GM15510 (cell line): ENCODE measurements around the gene LRRC71.

ENCODE experiments used
- POLR2A ChIP-seq: IDR thresholded peaks from 3 replicates; pipeline ENCODE4 v1.6.1; 2011; ENCODE audit warnings: borderline replicate concordance; ENCODE audit not compliant: insufficient read length; ENCODE audit errors: extremely low read depth

LRRC71 gene

DNA sequence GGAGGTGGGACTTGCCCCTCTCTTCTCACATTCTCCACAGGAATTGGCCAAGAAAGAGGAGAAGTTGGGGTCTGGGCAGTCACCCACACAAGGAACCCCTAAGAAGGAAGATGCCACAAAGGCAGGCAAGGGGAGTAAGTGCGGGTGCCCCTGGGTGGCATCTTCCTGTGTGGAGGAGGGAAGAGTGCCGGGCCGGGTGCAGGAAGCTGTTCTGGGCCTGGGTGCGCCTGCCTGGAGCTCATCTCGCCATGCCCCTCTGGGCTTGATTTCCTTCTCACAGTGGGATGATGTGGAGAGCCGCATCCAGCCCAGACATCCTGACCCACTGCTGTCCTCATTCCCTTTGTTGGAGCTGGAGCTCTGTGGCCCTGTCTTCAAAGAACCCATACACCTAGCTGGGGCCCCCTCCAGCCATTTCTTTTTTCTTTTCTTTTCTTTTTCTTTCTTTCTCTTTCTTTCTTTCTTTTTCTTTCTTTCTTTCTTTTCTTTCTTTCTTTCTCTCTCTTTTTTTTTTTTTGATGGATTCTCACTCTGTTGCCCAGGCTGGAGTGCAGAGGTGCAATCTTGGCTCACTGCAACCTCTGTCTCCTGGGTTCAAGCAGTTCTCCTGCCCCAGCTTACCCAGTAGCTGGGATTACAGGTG is 9.3 kb downstream of the LRRC71 start:
- TF ChIP-seq POLR2A: no peak

DNA sequence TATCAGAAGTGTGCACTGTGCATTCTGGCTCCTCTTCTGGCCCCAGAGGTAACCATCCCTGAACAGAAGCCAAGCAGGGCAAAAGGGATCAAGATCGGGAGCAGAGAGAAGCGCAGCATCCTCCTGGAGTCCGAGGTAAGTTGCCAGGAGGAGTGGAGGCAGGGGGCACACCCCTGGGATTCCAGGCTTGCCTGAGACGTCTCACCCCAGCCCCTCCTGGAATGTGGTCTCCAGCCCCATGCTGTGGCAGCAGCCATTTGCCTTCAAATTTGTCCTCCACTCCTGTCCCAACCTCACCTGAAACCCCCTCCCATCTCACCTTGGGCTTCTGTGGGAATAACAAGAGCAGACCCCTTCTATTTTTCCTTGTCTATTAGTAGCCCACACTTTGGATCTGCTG is 10.1 kb downstream of the LRRC71 start:
- TF ChIP-seq POLR2A: no peak

DNA sequence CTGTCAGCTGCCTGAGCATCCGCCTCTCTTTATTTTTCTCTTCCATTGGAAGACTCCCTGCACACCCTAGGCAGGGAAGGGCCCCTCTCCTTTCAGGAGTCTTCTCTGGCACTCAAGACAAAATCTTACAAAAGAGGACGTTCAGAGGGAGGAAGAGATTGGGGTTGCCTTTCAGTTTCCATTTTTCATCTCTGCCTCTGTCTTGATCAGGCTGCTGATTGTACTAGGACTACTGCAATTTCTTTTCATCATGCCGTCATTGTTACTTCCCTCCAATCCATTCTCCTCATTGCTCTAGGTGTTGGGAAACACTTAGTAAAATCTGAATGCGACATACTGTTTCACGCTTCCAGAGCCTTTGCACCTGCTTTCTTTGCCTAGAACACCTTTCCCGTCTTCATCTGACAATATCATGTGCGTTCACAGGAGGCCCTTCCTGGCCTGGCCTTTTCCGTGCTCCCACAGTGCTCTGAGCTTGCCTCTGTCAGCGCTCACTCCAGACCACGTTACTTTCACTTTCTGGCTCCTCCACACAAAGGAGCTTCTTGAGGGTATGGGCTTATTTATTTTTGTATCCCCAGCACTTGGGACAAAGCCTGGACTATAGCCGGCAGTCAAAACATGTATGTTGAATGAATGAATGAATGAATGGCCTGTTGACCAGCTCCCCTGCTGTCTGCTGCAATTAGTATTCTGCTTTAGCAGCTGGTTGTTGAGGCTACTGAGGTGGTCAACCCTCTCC is 10.9 kb downstream of the LRRC71 start:
- TF ChIP-seq POLR2A: no peak

DNA sequence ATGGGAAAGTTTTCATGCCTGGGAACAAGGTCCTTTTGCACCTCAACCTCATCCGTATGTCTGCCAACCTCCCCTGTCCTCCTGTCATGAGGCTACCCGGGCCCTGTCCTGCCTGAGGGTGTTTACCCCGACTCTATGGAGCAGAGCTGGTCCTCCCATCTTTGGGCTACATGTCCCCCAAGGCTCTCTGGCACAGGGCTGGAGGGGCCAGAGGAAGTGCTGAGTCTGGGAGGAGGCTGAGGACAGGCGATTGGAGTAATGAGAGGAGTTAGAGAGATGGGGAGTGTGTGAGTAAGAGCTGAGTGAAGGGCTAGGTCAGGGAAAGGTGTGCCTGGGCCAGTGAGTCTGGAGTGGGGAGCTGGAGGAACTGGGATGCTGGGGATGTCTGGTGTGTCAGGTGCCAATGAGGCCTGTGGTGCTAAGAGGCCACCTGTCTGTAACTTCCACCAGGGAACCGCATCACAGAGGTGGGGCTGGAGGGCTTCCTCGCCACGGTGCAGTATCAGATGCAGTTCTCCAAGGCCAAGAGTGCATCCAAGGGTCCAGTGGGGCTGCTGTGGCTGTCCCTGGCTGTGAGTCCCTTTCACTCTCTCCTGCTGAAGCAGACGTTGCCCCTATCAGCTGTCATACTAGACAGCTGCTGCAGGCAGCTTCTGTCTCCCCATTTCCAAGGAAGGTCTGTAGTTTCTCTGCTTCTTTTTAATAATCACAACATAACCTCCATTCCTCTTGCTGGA is 11.7 kb downstream of the LRRC71 start:
- TF ChIP-seq POLR2A: no peak

DNA sequence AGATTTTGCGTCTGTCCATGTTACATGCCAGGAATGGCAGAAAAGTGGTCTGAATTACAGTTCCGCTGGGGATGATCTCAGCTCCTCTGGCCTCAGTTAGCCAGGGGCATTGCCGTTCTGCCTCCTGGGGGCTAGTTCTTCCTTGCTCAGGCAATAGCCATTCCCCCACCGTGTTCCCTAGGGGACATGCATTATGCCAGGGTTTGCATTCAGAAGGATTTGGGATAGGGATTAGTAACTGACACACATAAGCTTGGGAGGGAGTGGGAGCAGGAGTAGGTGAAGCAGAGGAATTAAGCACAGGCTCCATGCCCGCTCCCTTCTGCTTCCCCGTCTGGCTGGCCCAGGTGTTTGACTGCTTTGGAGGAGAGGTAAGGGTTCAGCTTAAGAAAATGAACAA is 12.7 kb downstream of the LRRC71 start:
- TF ChIP-seq POLR2A: no peak

DNA sequence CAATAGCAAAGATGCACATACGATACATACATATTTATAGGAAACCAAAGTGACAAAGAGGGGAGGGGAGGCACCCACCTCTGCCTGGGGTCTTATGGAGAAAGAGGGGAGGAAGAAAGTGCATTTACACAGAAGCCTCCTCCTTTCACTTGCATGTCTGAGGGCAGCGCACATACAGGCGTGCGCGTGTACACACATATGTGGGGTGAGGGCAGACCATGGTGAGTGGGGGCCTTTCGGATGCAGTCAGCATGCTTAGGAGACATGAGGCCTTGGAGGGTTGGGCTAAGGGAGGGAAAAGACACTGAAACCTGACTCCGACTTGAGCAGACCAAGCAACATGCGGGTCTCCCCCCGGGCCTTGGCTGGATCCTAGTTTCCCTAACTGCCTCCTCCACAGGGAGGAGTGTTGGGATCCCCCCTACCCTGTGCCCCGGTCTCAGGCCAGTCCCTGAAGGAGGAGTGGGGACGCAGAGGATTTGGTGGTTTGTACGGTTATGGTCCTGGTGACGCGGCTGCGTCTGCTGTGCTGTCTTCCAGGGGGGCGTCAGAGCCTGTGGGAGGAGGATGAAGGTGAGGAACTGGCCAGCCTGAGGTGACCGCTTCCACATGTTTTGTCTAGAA is 15.2 kb downstream of the LRRC71 start:
- TF ChIP-seq POLR2A: no peak

DNA sequence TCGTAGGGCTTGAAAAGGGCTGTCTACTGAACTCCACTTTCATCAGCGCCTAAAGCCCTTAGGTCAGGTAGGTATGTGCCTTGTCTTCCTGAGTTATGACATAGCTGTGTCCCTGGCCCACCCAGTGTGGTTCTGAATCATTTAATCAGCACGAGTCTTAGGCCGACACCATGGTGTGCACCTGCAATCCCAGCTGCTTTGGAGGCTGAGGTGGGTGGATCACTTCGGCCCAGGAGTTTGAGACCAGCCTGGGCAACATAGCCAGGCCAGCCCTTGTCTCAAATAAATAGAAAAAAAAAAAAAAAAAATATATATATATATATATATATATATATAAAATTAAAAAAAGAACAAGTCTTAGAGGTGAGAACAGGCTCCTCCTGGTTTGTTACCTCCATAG is 15.8 kb downstream of the LRRC71 start:
- no peak for TF ChIP-seq POLR2A

DNA sequence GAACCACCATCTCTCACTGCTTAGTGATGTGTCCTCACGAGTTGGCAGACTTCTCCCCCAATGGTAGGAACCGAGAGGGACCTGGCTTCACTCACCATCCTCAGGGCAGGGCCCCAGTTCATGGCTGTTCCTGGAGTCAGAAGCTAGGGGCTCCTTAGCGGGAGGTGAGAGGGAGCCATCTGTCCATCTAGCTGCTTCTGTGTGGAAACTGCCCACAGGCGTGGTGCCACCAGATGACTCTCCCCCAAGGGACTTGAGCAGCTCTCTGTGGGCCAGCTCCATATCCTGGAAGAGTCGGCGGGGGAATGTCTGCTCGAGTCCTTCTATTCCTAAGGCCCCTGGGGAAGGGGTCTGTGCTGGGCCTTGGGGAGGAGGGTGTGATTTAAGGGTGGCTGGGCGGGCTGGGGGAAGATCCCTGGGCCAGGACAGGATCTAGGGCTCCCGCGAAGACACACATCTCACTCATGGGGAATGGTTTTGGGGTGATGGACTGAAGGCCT is 16.3 kb downstream of the LRRC71 start:
- no peak for TF ChIP-seq POLR2A

DNA sequence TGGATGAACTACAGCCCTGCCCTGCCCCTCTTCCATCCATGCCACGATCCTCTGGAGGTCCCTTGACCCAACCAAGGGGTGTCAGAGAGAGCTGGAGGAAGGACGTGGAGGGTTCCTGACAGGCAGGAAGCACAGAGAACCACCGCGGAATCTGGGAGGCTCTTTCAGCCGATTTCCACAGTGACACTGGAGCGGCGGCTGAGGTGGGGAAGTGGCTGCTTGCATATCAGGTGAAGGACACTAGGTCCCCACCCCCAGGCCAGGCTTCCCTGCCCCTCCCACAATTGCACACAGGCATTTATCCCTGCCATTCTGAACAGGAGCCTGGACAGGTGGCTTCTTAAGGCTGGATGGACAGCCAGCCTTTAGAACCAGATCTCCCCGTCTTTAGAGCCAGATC is 17.5 kb downstream of the LRRC71 start:
- TF ChIP-seq POLR2A: no peak

DNA sequence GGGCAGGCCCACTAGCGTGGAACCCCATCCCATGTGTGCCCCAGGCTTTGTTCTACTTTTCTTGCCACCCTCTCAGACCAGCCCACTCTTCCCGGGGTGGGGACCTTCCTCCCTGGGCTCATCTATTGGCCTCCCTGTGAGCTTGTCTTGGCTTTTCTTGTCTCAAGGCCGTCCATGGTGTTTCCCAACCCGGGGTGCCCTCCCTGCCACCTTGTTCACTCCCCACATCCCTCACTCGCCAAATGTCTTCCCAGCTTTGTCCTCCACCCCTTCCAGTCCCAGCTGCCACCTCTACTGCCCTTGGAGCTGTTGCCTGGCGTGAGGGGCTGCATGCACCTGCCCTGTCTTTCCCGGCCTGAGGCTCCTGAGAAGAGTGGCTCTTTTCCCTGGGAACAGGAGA is 18.4 kb downstream of the LRRC71 start:
- TF ChIP-seq POLR2A: no peak

DNA sequence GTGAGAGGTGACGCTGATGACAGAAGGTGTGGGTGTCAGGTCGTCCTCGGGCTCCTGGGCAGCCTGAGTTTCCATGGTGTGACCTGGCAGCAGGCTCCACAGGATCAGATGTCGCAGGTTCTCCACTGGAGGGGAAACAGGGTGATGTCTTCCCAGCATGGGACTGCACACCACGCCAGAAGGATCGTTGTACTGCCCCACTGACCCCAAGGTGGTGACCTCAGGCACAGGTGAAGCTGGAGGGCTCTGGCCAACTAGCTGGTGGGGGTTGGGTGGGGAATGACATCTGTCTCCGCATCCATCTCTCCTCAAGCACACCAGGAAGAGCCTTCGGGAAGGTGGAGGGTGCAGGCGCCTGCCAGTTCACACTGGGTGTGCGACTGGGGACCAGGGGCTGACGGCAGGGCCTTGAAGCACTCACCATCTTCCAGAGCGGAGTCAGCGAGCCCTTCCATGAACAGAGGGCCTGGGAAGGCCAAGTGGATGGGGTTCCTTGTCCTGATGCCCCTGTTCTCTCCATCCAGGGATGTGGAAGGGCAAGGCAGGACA is 19.4 kb downstream of the LRRC71 start:
- no peak for TF ChIP-seq POLR2A

DNA sequence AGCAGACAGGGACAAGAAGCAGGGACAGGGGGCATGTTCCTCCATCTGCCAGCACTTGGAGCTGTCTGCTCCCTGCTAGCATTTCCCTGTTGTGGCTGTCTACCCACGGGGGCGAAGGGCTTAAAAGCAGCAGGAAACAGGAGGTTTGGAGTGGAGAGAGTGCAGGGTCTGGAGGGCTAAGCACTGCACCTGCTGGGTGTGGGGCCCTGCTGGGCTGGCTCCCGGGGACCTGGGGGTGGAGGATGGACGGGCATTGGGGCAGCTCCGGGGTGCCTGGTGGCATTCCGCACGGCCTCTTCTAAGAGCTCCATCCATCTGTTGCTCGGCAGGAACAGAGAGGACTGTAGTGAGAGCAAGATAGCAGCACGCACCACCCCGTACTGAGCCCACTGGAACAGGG is 21.2 kb downstream of the LRRC71 start:
- no peak for TF ChIP-seq POLR2A

DNA sequence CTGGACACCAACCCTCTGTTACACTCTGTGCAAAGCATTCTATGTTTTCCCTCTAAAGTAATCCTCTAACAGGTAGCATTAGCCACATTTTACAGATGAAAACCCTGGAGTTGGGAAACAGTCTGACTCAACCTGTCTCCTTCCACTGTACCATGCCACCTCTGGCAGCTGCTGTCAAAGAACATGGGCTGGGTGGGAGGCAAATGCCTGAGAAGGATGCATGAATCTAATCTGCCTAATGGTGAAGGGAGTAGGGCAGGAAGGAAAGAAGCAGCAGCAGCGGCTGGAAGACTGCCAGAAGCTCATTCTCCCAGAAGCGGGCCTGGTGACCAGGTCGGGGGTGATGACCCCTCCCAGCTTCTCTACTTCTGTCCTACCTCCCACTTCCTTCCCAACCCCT is 21.7 kb downstream of the LRRC71 start:
- no peak for TF ChIP-seq POLR2A

DNA sequence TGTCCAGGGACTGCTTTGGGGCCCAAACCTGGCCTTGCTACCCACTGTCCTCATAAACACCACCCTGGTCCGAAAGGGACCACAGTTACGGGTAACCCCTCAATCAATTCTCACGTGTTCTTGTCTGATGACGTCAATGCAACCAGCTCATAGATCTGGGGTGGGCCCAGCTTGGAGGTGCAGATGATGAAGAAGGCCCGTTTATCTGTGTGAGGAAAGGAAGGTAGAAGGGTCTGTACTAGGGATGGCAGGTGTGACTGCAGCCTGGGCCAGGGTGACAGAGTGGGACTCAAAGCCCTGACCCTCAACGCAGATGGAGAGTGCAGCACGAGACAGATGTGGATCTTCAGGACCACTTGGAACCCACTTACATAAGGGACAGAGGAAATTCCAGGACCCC is 22.1 kb downstream of the LRRC71 start:
- no peak for TF ChIP-seq POLR2A

DNA sequence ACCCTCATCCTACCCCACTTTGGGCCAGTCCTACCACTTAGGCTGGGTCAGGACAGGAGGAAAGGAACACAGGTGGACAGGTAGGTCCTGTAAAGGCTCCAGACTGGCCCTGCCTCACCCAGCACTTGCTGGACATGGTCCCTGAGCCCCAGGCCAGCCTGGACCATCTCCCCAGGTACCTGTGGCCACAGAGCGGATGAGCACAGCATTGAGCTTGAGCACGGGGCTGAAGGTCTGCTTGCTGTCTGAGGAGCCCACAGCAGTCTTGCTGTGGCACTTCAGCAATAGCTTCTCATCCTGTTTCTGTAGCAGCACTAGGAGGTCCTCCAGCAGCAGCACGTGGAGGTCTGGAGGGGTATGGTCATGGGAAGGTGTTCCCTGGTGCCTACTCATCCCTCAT is 23.3 kb downstream of the LRRC71 start:
- no peak for TF ChIP-seq POLR2A
